ENCODE measurements around the gene EPS8L1.

DNA sequence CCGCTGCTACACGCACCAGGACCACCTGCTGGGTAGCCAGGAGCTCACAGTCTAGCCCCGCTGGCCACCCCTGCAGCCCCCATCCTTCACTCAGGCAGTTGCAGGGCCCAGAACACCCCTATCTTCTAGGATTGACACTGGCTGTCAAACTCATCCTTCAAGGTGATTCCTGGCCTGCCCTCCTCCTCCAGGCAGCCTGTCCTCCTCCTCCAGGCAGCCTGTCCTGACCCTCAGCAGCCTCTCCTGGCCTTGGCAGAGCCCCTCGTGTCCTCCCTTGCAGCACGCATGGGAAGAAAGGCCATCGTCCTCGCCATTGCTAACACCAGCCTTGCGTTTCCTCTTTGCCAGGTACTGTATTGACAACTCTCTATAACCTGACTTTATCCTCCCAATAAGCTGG, 3.8 kb upstream of the EPS8L1 start:
- TF ChIP-seq, protein P1, sequence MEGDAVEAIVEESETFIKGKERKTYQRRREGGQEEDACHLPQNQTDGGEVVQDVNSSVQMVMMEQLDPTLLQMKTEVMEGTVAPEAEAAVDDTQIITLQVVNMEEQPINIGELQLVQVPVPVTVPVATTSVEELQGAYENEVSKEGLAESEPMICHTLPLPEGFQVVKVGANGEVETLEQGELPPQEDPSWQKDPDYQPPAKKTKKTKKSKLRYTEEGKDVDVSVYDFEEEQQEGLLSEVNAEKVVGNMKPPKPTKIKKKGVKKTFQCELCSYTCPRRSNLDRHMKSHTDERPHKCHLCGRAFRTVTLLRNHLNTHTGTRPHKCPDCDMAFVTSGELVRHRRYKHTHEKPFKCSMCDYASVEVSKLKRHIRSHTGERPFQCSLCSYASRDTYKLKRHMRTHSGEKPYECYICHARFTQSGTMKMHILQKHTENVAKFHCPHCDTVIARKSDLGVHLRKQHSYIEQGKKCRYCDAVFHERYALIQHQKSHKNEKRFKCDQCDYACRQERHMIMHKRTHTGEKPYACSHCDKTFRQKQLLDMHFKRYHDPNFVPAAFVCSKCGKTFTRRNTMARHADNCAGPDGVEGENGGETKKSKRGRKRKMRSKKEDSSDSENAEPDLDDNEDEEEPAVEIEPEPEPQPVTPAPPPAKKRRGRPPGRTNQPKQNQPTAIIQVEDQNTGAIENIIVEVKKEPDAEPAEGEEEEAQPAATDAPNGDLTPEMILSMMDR (IDR thresholded peaks at IDR 0.05), result no peak
- no peak for TF ChIP-seq POLR2A (IDR thresholded peaks at IDR 0.05; ENCODE audit: low read depth)
- TF ChIP-seq POLR2AphosphoS5 (IDR thresholded peaks at IDR 0.05), result no peak
